Stimulated activated CD4-positive, alpha-beta T cell treated with anti-CD3 and anti-CD28 coated beads, Interleukin-15, amount 100 ng/mL, for 24 hours (primary cell): ENCODE measurements around the gene CFAP20DC.
"Not testable (repeated sequence)": the region's sequence is repeated elsewhere in the genome, so short reads cannot be mapped to it uniquely, and the experiment has no call there.

Experiments
- DNase-seq: peaks from one replicate; pipeline ENCODE4 v3.0.0-alpha.2; 2020

CFAP20DC gene

DNA sequence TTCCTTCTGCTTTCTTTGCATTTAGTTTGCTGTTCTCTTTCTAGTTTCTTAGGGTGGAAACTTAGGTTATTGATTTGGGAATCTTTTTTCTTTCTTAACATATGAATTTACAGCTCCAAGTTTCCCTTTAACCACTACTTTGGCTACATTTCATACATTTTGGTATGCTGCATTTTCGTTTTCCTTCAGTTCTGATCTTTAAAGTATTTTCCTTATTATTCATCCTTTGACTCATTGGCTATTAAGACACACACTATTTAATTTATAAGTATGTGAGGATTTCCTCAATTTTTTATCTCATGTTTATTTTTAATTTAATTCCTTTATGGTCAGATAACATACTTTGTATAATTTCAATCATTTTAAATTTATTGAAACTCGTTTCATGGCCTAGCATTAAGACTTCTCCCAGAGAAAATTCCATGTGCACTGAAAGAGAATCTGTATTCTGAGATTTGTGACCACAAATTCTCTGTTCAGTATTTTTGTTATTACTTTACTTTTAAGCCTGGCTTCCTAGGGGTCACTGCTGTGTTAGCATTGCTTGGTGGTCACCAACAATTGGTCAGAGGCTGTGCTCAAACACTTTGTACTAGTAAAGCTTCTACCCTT is 87.7 kb downstream of the CFAP20DC start:
- no peak for DNase-seq

DNA sequence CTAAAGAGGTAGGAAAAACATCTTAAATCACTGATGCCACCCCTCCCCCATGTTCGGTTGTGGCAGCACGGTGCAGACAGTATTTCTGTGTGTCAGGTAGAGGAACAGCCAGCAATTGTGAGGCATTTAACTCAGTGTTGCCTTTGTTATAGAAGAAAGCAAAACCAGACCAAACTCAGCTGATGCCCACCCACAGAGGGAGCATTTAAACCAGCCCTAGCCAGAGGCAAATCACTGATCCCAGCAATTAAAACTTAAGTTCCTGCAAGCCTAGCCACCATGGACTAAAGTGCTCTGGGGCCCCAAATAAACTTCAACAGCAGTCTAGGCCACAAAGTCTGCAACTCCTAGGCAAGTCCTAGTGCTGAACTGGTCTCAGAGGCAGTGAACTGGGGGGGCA is 94.5 kb downstream of the CFAP20DC start:
- DNase-seq = no peak

DNA sequence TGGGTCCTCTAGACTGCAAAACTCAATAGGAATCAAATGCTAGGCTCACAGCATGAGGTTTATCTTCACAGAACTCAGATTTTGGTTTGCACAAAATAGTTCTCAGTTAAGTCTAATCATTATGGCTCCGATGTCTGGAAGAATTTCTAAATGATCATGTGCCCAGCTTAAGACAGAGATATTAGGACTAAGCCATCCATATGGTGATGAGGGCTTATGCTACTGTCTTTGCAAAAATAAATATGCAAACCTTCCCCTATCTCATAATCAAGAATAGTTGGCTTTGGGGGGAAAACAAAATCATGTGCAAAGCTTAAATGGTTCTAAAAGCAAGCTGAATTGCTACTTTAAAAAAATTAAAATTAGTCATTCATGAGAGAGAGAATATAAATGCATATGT is 96.5 kb downstream of the CFAP20DC start:
- DNase-seq = no peak

DNA sequence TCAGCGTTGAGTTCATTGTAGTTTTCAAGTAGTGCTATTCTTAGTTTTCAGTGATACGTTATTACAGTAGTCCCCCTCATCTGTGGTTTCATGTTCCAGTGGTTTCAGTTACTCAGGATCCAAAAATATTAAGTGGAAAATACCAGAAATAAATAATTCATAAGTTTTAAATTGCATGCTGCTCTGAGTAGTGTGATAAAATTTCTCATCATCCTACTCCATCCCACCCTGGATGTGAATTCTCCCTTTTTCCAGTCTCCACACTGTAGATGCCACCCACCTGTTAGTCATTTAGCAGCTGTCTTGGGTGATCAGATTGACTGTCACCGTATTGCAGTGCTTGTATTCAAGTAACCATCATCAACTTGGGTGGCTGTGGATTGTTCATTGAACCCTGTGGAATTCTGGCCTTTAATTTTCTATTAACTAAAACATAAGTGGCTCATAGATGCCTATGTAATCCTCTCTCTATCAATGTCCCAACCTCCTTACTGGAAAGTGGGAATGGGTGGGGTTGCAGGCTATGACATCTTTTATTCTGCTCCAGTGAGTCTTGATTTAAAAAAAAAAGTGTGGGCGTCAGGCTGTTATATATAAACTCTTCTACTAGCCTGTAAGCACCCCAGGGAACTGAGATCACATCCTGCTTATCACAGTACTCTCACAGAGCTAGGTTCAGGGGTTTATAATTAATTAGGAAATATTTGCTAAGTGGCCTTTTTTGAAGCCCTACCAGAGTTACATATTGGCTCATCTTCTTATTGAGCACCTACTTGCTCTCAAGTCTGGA is 97.5 kb downstream of the CFAP20DC start:
- no peak for DNase-seq

GRCh38 chr3:58948018-58948417 is 101.8 kb downstream of the CFAP20DC start:
- DNase-seq = no peak

DNA sequence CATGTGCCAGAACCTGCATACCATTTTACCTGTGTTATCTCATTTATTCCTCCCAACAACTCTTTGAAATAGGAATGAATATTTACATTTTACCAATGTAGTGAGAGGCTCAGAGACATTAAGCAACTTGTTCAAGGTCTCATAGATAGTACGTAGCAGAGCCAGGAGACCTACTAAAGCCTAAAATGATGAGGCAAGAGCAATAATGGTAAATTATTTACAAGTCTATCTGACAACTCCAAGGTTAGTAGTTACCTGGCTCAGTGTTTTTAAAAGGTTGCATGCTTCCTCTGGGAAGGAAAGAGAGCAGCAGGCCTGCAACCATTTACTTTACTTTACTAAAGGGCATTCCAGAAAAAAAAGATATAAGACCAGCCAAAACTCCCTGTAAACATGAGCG is 103.0 kb downstream of the CFAP20DC start:
- no peak for DNase-seq

DNA sequence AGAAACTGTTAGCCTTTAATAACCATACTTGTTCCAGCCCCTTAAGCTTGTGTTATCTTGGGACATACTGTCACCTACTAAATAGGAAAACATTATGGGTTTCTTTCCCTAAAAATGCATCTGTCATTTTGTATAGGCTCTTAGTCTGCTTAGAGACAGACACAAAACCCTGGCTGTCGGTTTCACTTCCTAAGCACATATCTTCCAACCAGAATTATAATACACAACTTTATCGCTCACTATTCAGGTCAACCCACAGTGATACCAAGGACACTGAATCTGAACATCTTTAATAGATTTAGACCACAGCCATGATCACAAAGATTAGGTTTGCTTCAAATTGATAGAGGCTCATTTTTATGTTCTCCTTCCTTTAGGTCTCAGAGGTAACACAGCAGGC is 111.8 kb downstream of the CFAP20DC start:
- DNase-seq = no peak

DNA sequence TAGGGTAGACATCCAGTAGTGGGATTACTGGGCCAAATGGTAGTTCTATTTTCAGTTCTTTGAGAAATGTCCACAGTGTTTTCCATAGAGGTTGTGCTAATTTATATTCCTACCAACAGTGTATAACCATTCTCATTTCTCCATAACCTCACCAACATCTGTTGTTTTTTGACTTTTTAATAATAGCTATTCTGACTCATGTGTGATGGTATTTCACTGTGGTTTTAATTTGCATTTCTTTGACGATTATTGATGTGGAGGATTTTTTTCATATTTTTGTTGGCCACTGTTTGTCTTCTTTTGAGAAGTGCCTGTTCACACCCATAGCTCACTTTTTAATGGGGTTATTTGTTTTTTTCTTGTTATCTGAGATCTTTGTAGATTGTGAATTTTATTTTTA is 125.2 kb downstream of the CFAP20DC start:
- no peak for DNase-seq

DNA sequence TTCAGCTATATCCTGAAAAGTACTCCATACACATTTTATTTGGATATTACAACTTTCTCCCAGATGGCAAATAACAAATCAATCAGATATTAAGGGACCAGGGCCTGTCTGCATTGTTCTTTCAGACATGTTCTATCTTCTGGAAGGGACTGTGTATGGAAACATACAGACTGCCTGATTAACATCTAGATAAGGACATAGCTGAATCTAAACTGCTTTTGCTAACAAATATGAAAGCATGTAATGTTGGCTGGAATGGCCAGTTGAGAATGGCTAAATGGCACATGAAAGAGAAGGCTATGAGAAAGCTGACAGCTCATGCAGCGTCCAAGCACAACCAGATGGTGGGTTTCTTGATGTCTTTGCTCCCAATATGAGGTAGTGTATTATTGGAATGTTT is 149.4 kb downstream of the CFAP20DC start:
- DNase-seq = no peak

- DNase-seq = no peak
These were observed 149.9 kb downstream of the CFAP20DC start for GRCh38 chr3:58899953-58900298.

DNA sequence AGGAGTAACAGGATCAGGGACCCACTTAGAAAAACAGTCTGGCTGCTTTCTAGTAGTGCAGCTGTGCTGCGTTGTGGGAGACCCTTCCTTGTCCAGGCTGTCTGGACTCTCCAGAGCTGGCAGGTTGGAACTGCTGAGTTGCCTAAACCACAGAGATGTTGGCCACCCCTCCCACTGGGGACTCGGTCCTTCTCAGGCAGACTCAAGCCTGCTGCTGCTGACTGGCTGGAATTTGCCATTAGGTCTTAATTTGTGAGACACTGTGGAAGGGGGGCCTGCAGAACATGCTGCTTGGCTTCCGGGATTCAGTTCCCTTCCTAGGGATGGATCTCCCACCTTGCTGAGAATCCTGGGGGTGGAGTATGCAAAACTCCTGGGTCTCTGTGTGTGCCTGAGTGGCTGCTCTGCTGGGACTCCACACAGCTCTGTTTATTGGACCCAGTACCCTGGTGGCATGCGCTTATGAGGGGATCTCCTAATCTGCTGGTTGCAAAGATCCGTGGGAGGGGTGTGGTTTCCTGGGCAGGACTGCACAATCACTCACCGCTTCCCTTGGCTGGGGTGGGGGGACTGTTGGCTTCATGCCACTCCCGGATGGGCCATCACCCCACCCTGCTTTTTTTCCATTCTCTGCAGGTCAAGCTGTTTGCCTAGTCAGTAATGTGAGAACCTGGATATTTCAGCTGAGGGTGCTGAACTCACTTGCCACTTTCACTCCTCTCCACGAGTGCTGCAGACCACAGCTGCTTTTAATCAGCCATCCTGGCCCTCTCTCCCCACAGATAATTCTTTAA is 150.5 kb downstream of the CFAP20DC start:
- DNase-seq = peak; percentile 53

DNA sequence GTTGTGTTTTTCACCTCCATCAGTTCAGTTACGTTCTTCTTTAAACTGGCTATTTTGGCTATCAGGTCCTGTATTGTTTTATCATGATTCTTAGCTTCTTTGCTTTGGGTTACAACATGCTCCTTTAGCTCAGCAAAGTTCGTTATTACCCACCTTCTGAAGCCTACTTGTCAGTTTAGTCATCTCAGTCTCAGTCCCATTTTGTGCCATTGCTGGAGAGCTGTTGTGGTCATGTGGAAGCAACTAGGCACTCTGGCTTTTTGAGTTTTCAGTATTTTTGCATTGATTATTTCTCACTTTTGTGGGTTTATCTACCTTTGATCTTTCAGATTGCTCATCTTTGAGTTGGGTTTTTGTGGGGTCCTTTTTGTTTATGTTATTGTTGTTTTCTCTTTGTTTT is 151.3 kb downstream of the CFAP20DC start:
- no peak for DNase-seq

DNA sequence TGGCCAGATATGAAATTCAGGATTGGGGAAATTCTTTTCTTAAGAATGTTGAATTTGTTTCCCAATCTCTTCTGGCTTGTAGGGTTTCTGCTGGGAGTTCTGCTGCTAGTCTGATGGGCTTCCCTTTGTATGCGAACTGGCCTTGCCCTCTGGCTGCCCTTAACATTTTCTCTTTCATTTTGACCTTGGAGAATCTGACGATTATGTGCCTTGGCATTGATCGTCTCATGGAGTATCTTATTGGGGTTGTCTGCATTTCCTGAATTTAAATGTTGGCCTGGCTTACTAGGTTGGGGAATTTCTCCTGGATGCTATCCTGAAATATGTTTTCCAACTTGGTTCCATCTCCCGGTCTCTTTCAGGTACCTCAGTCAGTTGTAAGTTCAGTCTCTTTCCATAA is 152.2 kb downstream of the CFAP20DC start:
- DNase-seq = no peak

DNA sequence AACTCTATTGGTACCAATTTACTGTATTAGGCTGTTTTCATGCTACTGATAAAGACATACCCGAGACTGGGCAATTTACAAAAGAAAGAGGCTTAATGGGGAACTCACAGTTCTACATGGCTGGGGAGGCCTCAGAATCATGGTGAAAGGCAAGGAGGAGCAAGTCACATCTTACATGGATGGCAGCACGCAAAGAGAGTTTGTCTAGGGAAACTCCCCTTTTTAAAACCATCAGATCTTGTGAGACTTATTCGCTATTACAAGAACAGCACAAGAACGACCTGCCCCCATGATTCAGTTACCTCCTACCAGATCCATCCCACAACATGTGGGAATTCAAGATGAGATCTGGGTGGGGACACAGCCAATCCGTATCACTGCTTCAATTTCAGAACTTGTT is 154.1 kb downstream of the CFAP20DC start:
- not testable (repeated sequence) for DNase-seq

- DNase-seq = not testable (repeated sequence)
These were observed 157.3 kb downstream of the CFAP20DC start for GRCh38 chr3:58892526-58892925.

DNA sequence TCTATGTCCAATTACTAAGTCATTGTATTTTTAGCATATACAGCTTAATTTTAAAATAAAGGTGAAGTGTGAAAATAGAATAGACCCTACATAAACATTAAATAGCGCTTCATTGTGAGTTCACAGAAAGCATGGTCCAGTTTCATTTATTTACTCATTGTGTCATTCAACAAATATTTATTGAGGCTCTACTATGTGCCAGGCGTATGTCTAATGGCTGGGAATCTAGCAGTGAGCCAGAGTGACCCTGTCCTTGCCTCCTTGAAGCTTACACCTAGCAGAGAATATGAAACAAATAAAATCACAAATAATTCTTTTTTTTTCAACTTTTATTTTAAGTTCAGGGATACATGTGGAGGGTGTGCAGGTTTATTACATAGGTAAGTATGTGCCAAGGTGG is 161.7 kb downstream of the CFAP20DC start:
- DNase-seq = no peak

GRCh38 chr3:58884453-58884852 is 165.4 kb downstream of the CFAP20DC start:
- no peak for DNase-seq

DNA sequence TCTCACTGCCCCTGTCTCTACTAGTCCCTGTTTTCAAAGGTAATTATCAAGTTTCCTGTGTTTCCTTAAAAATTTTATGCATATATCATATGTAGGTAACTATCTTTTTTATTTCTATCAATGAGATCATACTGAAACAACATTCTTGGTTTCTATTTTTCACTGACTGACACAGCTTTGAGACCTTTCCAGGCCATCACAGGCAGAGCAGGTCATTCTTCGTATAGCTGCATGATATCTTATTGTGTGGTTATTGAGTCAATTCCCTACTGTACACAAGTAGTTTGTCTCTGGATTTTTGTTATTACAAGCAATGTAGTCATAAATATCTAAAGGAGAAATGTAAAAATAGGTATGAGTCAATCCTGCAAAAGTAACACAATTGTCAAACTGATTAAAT is 169.6 kb downstream of the CFAP20DC start:
- DNase-seq = no peak

- peak; percentile 23 for DNase-seq
These were observed 175.0 kb downstream of the CFAP20DC start for GRCh38 chr3:58874795-58875194.

DNA sequence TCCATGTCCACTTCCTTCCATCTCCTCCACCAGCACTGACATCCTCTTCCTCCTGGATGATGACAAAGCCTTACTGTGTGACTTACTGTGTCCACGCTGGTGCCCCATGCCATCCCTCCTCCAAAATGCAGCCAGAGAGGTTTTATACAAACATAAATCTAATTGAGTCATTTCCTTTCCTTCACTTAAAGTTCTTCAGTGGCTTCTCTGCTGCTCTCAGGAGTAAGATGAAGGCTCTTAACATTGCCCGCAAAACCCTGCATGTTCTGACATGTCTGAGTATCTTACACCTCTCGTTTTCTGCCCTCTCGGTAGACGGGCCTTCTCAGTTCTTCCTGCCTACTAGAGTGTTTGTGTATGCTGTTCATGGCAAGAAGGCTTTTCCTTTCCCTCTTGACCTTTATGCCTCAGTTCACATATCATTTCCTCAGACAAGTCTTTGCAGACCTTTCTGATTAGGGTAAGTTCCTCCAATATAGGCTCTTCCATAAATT is 175.5 kb downstream of the CFAP20DC start:
- DNase-seq = peak; percentile 3

GRCh38 chr3:58868097-58868779 is 181.6 kb downstream of the CFAP20DC start:
- no peak for DNase-seq

GRCh38 chr3:58867621-58868020 is 182.2 kb downstream of the CFAP20DC start:
- no peak for DNase-seq

DNA sequence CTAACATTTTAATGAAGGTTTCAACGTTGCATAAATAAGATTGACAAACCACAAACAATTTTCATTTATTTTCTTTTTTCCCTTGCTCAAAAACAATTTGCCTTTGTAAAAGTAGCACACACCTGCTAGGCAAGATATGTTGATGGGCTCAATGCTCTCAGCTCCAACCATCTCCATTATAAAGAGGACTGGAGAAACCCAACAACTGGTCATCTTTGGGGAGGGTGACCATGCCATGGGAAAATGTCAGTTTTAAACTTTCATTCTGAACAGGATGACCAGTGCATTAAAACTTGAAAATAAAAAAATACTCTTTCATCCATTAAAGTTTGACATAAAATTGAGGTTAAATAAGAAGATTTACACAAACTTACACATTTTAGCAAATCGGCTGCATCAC is 183.7 kb downstream of the CFAP20DC start:
- DNase-seq = no peak
